Left lung (tissue), 10 donors: ENCODE measurements around the gene FOXRED2. TPM values are rescaled to one million over a fixed set of nuclear protein-coding genes. Genes with fewer than 3 reads are reported as not detected.
A peak's percentile ranks its signal among the peaks of the same experiment; 100 is the strongest.
"Not testable (repeated sequence)": the region's sequence is repeated elsewhere in the genome, so short reads cannot be mapped to it uniquely, and the experiment has no call there.

Experiments
- ATAC-seq: fragments of 200-7000 bp; cut with Tn5 transposase; one replicate; pipeline ENCODE4 v1.9.1; 2020; ENCODE audit warnings: moderate library complexity
- DNase-seq, 4 donors: peaks; one replicate each; pipeline ENCODE4 v3.0.0-alpha.2; 2013 to 2020
- H3K27ac ChIP-seq, 2 donors: fragments of 200-600 bp; sonication (generic) in 1 of 2; one replicate each; pipeline versions ENCODE4 v1.5.0 to v1.8.0; 2020 to 2021
- H3K27me3 ChIP-seq, 2 donors: fragments of 200-600 bp; sonication (generic) in 1 of 2; one replicate each; pipeline versions ENCODE4 v1.5.0 to v1.8.0; 2020 to 2021
- H3K36me3 ChIP-seq, 2 donors: fragments of 200-600 bp; sonication (generic) in 1 of 2; one replicate each; pipeline versions ENCODE4 v1.5.0 to v1.8.0; 2020 to 2021
- H3K4me1 ChIP-seq, 2 donors: fragments of 200-600 bp; one replicate each; pipeline ENCODE4 v1.8.0; 2021
- H3K4me3 ChIP-seq, 2 donors: fragments of 200-600 bp; sonication (generic) in 1 of 2; one replicate each; pipeline versions ENCODE4 v1.5.0 to v1.8.0; 2020 to 2021; ENCODE audit warnings: mild to moderate bottlenecking in 1 of 2
- H3K9me3 ChIP-seq, 2 donors: fragments of 200-600 bp; sonication (generic) in 1 of 2; one replicate each; pipeline versions ENCODE4 v1.5.0 to v1.8.0; 2020 to 2021
- intact Hi-C, 2 donors: fragments of 100-400 bp; cut with DNase I; formaldehyde crosslinking; loops; one replicate each; pipeline versions ENCODE4 v1.11.2 to v1.14.2; 2022
- polyA plus RNA-seq, 6 donors: library from polyadenylated mRNA; unstranded; fragments of 120-200 nt; gene quantifications; one replicate each; pipeline ENCODE4 v1.2.1, GENCODE V29; 2013; ENCODE audit not compliant: insufficient read length in 6 of 6
- total RNA-seq, 2 donors: library from RNA; stranded (reverse); fragmentation: NEBNext Ultra II Directional; extraction: Animal tissue kit (Norgen Biotek cat#: 25700); gene quantifications; one replicate each; pipeline ENCODE4 v1.2.1, GENCODE V29; 2021
- TF ChIP-seq, protein P1 (sequence below), 2 donors: fragments of 200-600 bp; sonication (generic) in 1 of 2; IDR thresholded peaks; one replicate each; pipeline versions ENCODE4 v1.5.0 to v1.8.0; 2021; ENCODE audit warnings: antibody characterized with exemption in 2 of 2
- donor health status: DM: no; HTN: yes; CAD: no.
- donor health status: DM: no; HTN: no; CAD: no.

The FOXRED2 gene
- total and polyA plus RNA-seq, 8 donors = 17.2 to 25.0 (median 21.6) TPM

DNA sequence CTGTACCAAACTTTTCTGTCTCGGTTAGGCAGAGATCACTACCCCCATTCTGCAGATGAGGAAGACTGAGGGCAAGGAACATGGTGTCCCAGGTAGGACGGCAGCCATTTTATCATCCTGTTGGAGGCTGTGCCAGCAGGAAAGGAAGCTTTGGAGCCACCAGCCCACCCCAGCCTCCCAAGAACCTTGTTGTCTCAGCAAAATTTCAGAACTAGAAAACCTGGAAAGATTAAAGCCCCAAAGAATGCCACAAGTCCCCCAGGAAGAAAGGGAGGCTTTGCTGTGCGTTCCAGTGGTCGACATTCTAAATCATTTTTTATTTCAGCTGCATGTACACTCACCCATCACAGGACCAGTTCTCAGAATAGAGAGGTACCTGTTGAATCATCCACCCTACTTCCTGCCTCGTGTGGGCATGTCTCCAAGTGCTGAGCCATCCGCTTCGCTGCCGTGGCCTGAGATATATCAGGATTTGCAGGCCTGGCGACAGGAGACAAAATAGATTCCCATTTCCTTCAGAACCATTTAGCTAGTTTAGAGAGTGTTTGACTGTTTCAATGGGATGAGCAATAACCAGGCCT is 35.1 kb upstream of the FOXRED2 start:
- peak; percentile 20 for ATAC-seq
- Histone ChIP-seq H3K9me3 (no peaks in the 10 kb centered on the region), H3K4me3 (no peak overlapping the region), H3K27ac (no peak overlapping the region), H3K4me1 (no peaks in the 10 kb centered on the region), H3K27me3 (peaks cover 0 to 13% of the 10 kb centered on the region in 2 donors), H3K36me3 (no peaks in the 10 kb centered on the region)
- no peak for DNase-seq
- intact Hi-C loops = no loop called here
- TF ChIP-seq, protein P1, sequence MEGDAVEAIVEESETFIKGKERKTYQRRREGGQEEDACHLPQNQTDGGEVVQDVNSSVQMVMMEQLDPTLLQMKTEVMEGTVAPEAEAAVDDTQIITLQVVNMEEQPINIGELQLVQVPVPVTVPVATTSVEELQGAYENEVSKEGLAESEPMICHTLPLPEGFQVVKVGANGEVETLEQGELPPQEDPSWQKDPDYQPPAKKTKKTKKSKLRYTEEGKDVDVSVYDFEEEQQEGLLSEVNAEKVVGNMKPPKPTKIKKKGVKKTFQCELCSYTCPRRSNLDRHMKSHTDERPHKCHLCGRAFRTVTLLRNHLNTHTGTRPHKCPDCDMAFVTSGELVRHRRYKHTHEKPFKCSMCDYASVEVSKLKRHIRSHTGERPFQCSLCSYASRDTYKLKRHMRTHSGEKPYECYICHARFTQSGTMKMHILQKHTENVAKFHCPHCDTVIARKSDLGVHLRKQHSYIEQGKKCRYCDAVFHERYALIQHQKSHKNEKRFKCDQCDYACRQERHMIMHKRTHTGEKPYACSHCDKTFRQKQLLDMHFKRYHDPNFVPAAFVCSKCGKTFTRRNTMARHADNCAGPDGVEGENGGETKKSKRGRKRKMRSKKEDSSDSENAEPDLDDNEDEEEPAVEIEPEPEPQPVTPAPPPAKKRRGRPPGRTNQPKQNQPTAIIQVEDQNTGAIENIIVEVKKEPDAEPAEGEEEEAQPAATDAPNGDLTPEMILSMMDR (IDR thresholded peaks at IDR 0.05) = no peak

DNA sequence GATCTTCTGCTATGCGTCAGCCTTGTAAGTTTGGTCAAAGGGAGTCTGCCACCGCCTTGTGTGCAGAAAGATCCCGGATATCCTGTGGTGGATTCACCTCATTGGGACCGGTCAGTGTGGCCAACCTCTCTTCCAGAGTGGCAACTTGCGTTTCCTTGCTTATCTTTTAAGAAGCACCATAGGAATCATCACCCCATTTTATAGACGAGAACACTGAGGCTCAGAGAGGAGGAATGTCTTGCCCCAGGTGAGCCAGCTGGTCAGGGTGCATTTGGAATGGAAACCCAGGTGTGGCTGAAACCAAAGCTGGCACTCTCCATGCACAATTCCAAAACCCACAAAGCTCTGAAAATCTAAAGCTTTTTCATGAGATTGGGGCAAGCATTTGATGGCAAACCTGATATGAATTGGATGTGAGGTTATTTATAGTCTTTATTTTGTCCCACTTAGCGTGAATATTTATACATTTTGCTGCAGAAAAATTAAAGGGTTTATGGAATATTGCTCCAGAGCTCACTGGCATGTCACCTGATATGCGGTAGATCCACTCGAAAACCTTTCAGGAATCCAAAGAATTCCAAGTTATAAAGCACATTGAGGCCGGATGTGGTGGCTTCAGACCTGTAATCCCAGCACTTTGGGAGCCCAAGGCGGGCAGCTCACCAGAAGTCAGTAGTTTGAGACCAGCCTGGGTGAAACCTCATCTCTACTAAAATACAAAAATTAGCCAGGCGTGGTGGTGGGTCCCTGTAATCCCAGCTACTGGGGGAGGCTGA is 34.2 kb upstream of the FOXRED2 start:
- no peak overlapping the region for H3K27ac ChIP-seq
- intact Hi-C loops = no loop called here
- peaks cover 0 to 12% of the 10 kb centered on the region in 2 donors for H3K27me3 ChIP-seq
- H3K36me3 ChIP-seq = no peaks in the 10 kb centered on the region
- no peak overlapping the region for H3K4me3 ChIP-seq
- H3K4me1 ChIP-seq = no peaks in the 10 kb centered on the region
- peak; percentile 25 for ATAC-seq
- no peaks in the 10 kb centered on the region for H3K9me3 ChIP-seq
- no peak for DNase-seq
- TF ChIP-seq, protein P1 (IDR thresholded peaks at IDR 0.05) = no peak

DNA sequence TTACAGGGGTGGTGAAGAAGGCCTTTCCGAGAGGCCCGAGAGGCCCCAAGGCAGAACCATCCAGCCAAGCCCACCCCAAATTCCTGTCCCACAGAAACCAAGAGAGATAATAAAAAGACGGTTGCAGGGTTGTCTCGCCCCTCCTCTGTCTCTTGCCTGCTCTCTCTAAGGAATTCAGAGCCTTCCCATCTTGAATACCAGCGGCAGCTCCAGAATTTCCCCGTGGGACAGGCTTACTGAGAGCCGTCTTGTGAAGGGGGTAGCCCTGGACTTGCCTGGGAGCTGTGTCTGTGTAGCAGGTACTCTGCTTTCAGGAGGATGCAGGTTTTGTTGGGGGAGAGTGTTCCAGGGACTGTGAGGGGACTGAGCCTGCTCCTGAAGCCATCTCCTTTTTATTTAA is 31.7 kb upstream of the FOXRED2 start:
- no peak overlapping the region for H3K27ac ChIP-seq
- H3K36me3 ChIP-seq = no peaks in the 10 kb centered on the region
- H3K27me3 ChIP-seq = peaks cover 0 to 7% of the 10 kb centered on the region in 2 donors
- no peaks in the 10 kb centered on the region for H3K4me1 ChIP-seq
- no peaks in the 10 kb centered on the region for H3K9me3 ChIP-seq
- ATAC-seq (no peak), DNase-seq (no peak)
- TF ChIP-seq, protein P1 (IDR thresholded peaks at IDR 0.05) = no peak
- H3K4me3 ChIP-seq = no peak overlapping the region
- intact Hi-C loops = no loop called here

DNA sequence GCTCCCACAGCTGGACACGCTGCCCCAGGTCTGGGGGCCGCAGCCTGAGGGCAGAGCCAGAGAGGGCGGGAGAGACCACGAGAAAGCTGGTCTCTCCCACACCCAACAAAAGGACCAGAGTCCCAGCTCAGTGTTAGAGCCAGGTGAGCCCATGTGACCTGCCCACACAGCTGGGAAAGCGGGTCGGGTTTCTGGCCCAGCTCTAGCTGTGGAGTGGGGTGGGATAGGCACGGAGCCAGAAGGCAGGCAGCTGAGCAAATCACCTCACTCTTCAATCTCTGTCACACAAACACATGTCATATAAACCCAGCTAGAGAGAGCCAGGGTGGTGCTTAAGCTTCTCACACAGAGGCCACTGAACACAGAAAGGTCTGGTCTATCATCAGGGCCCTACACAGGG is 29.9 kb upstream of the FOXRED2 start:
- no peak for ATAC-seq
- TF ChIP-seq, protein P1 (IDR thresholded peaks at IDR 0.05) = no peak
- no peak overlapping the region for H3K27ac ChIP-seq
- H3K36me3 ChIP-seq = no peaks in the 10 kb centered on the region
- H3K4me1 ChIP-seq = no peaks in the 10 kb centered on the region
- peak in 2 of 4 donors; percentile 10 to 52 for DNase-seq
- peaks cover 0 to 7% of the 10 kb centered on the region in 2 donors for H3K27me3 ChIP-seq
- no peak overlapping the region for H3K4me3 ChIP-seq
- intact Hi-C loops = no loop called here
- no peaks in the 10 kb centered on the region for H3K9me3 ChIP-seq

DNA sequence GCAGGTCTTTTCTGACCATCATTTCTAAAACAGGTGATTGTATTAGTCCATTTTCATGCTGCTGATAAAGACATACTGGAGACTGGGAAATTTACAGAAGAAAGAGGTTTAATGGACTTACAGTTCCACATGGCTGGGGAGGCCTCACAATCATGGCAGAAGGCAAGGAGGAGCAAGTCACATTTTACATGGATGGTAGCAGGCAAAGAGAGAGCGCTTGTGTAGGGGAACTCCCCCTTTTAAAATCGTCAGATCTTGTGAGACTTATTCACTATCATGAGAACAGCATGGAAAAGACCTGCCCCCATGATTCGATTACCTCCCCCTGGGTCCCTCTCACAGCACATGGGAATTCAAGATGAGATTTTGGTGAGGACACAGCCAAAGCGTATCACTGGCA is 26.5 kb upstream of the FOXRED2 start:
- H3K4me1 ChIP-seq, H3K4me3 ChIP-seq, DNase-seq, intact Hi-C loops, ATAC-seq, H3K27ac ChIP-seq, H3K27me3 ChIP-seq, H3K9me3 ChIP-seq, H3K36me3 ChIP-seq: not testable (repeated sequence)
